ENCODE data around the gene FRMD4B. TPM values are rescaled to one million over a fixed set of nuclear protein-coding genes. Genes with fewer than 3 reads are reported as not detected.

Gene FRMD4B
- total RNA-seq, 2 experiments from 2014 or later = 41.2 to 41.4 TPM

DNA sequence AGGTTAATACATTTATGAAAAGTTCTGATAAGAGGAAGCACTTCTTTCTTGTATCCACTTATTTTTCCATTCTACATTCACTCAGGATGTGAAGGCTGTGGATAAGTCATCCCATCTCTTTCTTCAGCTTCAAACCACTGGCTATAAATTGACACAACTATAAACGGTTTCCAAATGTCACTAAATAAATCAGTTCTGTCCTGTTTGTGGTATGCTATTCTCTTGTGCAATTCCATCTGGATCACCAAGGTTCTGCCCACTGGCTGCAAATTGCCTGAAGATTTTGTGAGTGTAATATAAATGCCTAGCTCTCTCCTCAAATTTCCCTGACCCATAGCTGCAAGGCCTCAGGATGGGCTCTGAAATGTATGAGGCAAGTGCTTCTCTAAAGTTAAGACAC, 256.4 kb downstream of the FRMD4B start:
- ChIA-PET POLR2A (no interaction called here), CTCF (no interaction called here)

GRCh38 chr3:69128509-69128908, 257.4 kb downstream of the FRMD4B start:
- CTCF ChIA-PET = no interaction called here
- POLR2A ChIA-PET = no interaction called here

DNA sequence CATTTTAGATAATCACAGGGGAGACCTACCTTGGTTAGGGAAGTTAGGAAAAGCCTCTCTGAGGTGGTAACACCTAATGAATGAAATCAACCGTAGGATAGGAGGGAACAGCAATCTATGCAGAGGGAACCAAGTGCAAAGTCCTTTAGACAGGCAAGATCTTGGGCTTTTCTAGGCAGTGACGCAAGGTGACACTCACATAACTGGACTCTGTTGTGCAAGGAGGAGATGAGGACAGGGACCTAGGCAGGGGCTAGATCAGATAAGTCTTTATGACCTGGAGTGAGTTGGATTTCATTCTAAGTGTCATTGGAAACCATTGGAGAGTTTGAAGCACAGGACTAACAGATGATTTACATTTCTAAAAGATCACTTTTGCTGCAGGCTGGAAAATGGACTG, 258.9 kb downstream of the FRMD4B start:
- ChIA-PET POLR2A (no interaction called here), CTCF (no interaction called here)

DNA sequence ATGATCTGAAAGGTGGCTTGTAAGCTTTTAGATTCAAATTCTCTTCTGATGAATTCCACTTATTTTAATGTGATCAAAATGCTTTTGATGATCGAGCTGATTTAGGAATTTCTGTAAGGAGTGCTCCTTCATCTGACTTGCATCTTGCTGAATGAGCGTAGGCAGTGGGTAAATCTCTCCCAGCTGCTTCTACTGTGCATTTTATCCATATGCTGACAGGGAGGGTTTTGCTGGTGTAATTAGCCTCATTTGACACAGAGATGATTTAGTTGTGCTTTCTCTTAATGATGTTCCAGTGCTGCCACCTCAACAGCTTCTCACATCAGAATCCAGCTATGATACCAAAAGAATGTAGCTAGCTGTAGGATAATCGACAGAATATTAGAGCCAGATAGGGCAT, 259.7 kb downstream of the FRMD4B start:
- POLR2A ChIA-PET = interaction anchor here (0.5 kb wide), 1 partner anchor 108 kb away, joined by 3 read pairs; no protein-coding TSS in a partner anchor
- CTCF ChIA-PET = interaction anchor here (0.6 to 1.1 kb wide), 2 partner anchors 19 to 180 kb away, joined by 3 read pairs; no protein-coding TSS in a partner anchor

- ChIA-PET CTCF (interaction anchor here (2.9 to 3.3 kb wide), 2 partner anchors 39 to 183 kb away, joined by 10 to 12 read pairs; no protein-coding TSS in a partner anchor), POLR2A (no interaction called here)
Measured at GRCh38 chr3:69122403-69122802, 263.5 kb downstream of the FRMD4B start, which contains the start of gene LMOD3. LMOD3 (minus strand) TSS chr3:69122595; CDS start chr3:69122386, 209 bp downstream.

DNA sequence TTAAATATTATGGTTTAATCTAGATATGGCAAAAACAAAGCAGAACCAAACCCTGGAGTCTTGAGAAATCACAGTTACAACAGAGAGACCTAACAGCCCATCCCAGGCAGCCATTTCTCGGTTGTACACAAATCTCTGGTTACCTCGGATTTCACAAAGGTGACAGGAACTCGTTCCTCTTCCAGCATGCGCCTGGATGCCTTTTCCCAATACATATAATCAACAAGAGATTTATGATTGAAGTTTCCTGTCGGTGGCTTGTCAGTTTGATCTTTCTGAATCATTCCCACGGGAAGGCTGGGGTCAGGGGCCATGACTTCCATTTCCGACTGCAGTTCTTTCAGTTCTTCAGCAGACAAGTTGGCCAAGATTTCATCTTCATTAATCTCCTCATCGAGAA, 263.9 kb downstream of the FRMD4B start:
- POLR2A ChIA-PET = no interaction called here

GRCh38 chr3:69121513-69121912, 264.4 kb downstream of the FRMD4B start:
- ChIA-PET POLR2A (interaction anchor here (0.6 kb wide), 1 partner anchor 77 kb away, joined by 5 read pairs; no protein-coding TSS in a partner anchor), CTCF (interaction anchor here (0.8 to 3.3 kb wide), 8 partner anchors 12 to 550 kb away, joined by 3 to 12 read pairs (median 3); no protein-coding TSS in a partner anchor)

More for the DNA sequence above, 263.9 kb downstream of the FRMD4B start:
- CTCF ChIA-PET = interaction anchor here (0.9 to 3.3 kb wide), 3 partner anchors 40 to 220 kb away, joined by 3 to 12 read pairs (median 10); no protein-coding TSS in a partner anchor

GRCh38 chr3:69120879-69121464, 264.9 kb downstream of the FRMD4B start:
- CTCF ChIA-PET = interaction anchor here (0.8 to 3.3 kb wide), 8 partner anchors 11 to 551 kb away, joined by 3 to 12 read pairs (median 3); no protein-coding TSS in a partner anchor
- POLR2A ChIA-PET = interaction anchor here (0.6 kb wide), 1 partner anchor 77 kb away, joined by 5 read pairs; no protein-coding TSS in a partner anchor
